Activated CD8-positive, alpha-beta memory T cell treated with anti-CD3 and anti-CD28 coated beads for 48 hours (primary cell): ENCODE data around the gene TSHR.

Experiments used
- DNase-seq, 3 experiments: peaks; one replicate each; pipeline ENCODE4 v3.0.0-alpha.2; 2020; ENCODE audit warnings: low read depth in 2 of 3, low spot score in 2 of 3

The TSHR gene

GRCh38 chr14:81132468-81132867 lies 177.0 kb downstream of the TSHR start:
- no peak for DNase-seq

- DNase-seq: no peak
Measured at GRCh38 chr14:81133400-81133799, 178.0 kb downstream of the TSHR start.

DNA sequence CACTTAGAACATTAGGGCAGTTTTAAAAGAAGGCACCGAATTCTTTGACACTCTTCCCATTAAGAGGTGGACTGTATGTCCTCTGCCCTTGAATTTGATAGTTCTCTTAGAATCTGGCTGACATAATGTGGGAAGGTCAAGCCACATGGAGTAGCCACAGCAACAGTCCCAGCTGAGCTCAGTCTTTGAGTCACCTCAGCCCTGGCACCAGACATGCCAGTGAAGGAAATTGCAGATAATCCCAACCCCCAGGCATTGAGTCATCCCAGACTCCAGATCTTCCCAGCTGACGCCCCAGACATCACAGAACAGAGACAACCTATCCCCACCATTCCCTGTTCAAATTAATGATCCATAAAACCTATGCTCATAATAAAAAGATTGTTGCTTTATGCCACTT lies 181.9 kb downstream of the TSHR start:
- DNase-seq: no peak

DNA sequence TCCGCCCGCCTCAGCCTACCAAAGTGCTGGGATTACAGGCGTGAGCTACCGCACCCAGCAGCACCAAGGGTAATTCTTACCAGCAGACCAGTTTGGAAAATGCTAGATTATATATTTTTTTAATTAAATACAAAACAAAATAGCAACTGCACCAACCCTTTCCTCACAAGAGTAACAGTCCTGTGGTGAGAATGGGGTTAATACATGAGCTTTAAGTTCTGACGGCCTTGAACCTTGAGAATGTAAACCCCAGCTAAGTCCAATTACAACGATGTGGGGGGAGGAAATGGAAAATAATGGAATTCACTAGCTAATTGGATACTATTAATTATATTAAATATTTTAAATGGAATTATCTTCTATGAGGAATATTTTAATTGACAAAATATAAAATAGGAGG lies 183.0 kb downstream of the TSHR start:
- DNase-seq: no peak

- DNase-seq: no peak
Measured at GRCh38 chr14:81141426-81141825, 186.0 kb downstream of the TSHR start.

- no peak for DNase-seq
Measured at GRCh38 chr14:81143793-81144192, 188.4 kb downstream of the TSHR start.

- no peak for DNase-seq
Measured at GRCh38 chr14:81144824-81145603, 189.6 kb downstream of the TSHR start.

GRCh38 chr14:81147140-81147897 lies 191.9 kb downstream of the TSHR start:
- no peak for DNase-seq

- DNase-seq: no peak
Measured at GRCh38 chr14:81148635-81149034, 193.2 kb downstream of the TSHR start.

DNA sequence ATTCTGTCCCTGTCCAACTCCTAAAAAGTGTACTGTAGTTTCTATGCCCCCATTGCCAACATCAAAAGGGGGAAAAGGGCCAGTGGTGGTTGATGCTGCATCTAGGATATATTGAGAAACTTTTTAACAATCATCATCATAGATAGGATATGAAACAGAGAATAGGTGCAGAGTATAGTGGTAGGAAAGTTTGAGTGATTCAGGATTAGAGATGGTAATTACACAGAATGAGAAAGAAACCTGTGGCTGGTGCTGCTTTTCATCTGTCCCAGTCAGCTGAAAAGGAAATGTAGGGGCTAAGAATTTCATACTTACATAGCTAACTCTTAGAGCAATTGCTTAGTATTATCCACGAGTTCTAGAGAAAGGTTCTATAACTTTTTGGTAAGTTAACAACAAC lies 197.8 kb downstream of the TSHR start:
- no peak for DNase-seq

DNA sequence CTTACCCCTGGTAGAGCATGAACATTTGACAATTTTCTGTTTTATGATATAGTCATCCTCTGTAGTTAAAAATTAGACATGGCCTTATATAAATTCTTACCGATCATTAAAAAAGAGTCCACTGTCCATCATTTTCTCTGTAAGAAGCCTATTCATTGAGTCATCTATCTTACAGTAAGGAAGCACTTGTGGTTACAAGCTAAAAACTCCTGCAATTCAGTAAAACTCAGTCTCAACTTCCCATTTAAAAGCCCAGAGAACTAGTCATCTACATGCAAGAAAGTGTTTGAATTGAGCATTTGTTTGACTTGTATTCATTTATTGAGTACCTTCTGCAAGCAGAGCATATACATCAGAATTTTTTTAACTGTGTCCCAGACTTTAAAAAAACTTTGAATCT lies 202.0 kb downstream of the TSHR start:
- no peak for DNase-seq

- DNase-seq: no peak
Measured at GRCh38 chr14:81161088-81161487, 205.7 kb downstream of the TSHR start.

DNA sequence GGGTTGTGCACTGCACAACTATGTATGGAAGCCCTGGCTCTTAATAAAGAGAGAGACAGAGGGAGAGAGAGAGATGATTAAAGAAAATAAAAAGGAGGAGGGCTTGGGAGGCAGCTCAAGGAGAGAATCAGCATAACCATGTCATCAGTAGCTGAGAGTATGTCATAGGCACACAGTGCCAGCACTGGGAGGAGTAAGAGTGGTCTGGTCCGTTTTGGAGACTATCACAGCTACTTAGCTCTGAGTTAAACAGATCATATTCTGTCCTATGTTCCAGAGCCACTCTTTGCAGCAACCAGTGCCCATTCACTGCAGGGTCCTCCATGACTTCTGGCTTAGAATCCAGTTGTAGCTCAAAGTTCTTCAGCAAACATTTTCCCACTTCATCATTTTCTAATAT lies 206.3 kb downstream of the TSHR start:
- DNase-seq: no peak

DNA sequence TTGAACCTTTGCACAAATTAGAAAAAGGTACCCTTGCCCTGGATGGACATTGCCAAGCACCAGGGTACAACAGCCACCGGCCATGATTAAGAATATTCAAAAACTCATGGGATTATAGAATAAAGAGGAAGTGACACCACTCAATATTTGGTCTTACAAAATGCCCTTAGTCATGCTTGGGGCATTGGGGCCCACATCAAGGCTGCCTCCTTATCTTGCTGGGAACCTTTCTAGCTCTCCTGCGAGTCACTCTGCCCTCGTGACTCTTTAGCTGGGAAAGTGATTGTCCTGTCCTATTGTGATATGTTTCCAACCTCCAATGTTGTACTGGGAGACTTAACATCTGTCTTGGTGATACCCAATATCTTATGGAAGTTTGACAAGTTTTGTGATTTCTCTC lies 207.5 kb downstream of the TSHR start:
- DNase-seq: no peak

DNA sequence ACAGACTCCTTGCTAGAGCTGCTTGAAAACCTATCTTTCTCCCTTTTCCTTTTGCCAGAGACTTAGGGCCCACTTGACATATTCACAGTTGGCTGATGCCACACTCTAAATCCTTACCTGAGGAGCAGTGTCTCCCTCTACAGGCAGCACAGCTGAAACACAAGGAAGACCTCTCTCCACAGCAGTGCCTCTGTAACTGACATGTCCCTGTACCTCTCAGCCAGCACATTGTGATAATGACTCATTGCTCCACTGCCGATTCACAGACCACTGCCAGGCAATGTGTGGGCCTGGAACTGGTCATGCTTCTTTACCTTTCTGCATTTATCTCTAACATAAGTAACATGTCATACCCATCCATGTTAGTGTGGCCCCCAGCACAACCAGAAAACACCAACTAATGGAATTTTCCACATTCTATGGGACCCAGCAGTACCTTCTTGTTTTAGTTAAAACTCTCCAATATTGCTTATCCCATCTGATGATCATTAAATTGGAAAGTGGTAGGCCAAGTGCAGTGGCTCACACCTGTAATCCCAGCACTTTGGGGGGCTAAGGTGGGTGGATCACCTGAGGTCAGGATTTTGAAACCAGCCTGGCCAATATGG lies 208.8 kb downstream of the TSHR start:
- peak in 2 of 3 experiments; percentile 29 to 37 for DNase-seq

DNA sequence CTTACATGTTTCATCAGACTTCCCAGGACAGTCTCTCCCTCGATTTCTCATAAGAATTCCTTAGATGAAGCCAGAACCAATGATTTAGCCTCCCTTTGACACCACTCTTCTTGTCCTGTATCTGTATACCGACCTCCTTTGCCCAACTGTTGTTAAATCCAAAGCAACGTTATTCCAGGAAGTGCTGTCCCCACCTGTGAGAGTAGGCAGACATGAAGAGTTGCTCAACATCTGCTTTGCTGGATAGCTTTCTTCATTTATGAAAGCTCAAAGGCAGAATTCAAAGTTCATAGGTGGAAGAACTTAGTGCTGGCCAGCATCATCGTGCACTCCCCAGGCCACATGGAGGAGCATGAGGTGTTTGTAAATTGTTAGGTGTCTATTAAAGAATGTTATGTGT lies 209.8 kb downstream of the TSHR start:
- DNase-seq: no peak

- no peak for DNase-seq
Measured at GRCh38 chr14:81166121-81166520, 210.7 kb downstream of the TSHR start.

DNA sequence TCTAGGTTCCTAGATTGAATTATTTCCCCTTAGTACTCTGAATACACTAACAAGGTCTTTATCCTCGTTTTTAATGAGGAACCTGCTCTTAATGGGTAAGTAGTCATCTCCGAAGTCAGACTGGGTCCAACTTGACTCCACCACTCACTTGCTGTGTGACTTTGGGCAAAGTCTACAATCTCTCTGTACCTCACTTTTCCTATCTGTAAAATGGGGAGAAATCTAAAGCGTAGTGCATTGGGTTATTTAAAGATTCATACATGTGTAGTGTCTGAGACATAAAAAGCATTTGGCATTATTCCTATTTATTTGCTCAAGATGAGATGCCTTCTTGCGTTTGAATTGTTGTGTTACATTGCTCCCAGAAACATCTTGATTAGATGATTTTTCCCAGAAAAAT lies 213.8 kb downstream of the TSHR start:
- no peak for DNase-seq

DNA sequence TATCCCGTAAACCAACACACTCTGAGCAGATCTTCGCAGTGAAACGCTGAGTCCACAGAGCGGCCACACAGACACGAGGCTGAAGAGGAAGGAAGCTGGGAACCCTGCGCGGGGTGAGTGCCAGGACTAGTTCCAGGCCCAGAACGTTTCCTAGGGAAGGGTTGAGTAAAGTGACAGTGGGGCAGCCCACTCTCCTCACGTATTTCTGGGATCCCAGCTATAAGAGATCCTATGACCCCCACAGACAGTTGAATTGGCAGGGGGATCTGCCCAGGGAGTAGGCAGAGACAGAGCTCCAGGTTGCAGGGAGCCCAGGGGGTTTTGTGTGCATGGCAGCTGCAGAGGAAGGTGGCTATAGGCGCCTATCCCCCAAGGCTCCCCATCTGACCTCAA lies 214.3 kb downstream of the TSHR start:
- no peak for DNase-seq

DNA sequence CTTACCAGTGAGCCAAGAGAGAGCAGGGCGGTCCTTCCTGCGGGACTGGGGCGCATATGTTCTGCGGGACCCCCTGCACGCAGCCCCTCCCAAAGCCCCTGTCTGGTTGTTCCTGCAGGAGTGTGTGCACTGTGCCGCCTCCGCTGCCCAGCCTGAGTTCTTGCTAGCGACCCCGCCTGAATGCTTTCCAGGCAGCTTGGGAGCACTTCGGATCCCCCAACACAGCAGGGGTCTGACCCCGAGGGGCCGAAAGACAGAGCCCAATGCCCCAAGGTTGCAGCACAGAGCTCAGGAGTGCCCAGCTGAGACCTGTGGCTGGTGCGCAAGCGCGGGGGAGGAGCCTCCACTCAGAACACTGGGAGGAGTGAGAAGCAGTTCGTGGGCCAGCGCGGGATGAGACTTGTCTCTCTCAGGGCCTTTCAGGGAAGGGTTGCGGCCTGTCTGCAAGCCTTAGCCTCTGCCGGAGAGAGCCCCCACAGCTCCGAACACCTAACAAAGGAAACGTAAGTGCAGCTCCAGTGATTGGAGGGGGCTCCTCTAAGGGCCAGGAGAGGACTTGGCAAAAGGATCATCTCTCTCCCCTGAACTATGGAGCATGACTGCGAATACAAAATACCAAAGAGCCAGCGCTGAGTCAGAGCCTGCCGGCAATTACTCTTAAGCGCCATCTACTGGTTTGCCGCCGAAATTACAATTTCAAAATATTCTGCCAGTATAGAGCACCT lies 214.8 kb downstream of the TSHR start:
- DNase-seq: peak; percentile 63 to 64 (median 64)

GRCh38 chr14:81170829-81171195 lies 215.4 kb downstream of the TSHR start:
- no peak for DNase-seq

- DNase-seq: no peak
Measured at GRCh38 chr14:81172353-81172752, 216.9 kb downstream of the TSHR start.
